ENCODE results near the gene PIEZO1. TPM values are rescaled to one million over a fixed set of nuclear protein-coding genes. Genes with fewer than 3 reads are reported as not detected.

The PIEZO1 gene
- total RNA-seq, 6 experiments from 2014 or later = 238 to 293 (median 264) TPM

DNA sequence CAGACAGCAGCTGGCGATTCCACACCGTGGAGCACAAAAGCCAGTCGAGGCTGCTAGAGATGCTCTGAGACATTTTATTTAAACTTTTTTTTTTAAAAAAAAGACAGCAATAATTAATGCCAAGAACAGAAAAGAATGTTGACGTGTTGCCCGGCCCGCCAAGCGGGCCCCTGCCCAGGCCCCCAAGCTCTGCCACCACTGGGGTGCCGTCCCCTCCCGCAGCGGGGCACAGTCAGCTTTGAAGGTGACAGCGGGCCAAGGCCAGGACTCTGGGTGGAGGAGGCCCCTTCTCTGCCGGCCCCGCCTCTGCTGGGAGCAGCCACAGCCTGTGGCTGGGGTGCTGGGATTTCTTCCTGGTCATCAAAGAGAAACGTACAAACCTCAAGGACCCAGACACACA lies 88.6 kb downstream of the PIEZO1 start:
- Mint-ChIP-seq H3K4me3 (no peak overlapping the region), H3K9me3 (no peaks in the 10 kb centered on the region), H3K36me3 (ENCODE audit: low read depth) (no peaks in the 10 kb centered on the region)

DNA sequence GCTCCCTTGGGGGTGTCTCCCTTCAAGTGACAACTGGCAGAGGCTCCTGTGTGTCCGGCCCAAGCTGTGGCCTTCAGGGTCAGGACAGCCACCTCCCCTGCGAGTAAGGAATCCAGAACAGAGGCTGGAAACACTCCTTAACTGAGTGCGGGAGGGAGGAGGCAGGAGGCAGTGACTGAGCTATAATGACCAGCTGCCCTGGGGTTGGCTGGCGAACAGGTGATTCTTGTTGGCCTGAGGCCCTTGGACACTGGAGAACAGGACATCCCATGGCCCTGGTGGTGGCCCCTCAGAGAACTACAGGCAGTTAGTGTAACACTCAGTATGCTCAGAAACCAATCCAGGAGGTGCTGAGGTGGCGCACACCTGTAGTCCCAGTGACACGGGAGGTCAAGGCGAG lies 89.3 kb downstream of the PIEZO1 start:
- Mint-ChIP-seq H3K9me3 (no peaks in the 10 kb centered on the region), H3K4me1 (ENCODE audit: low read depth) (no peaks in the 10 kb centered on the region), H3K27ac (no peak overlapping the region), H3K36me3 (ENCODE audit: low read depth) (no peaks in the 10 kb centered on the region), H3K27me3 (ENCODE audit: insufficient read depth) (peaks cover 2% of the 10 kb centered on the region), H3K4me3 (no peak overlapping the region)
- no peak for DNase-seq
- TF ChIP-seq, protein P1, sequence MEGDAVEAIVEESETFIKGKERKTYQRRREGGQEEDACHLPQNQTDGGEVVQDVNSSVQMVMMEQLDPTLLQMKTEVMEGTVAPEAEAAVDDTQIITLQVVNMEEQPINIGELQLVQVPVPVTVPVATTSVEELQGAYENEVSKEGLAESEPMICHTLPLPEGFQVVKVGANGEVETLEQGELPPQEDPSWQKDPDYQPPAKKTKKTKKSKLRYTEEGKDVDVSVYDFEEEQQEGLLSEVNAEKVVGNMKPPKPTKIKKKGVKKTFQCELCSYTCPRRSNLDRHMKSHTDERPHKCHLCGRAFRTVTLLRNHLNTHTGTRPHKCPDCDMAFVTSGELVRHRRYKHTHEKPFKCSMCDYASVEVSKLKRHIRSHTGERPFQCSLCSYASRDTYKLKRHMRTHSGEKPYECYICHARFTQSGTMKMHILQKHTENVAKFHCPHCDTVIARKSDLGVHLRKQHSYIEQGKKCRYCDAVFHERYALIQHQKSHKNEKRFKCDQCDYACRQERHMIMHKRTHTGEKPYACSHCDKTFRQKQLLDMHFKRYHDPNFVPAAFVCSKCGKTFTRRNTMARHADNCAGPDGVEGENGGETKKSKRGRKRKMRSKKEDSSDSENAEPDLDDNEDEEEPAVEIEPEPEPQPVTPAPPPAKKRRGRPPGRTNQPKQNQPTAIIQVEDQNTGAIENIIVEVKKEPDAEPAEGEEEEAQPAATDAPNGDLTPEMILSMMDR (IDR thresholded peaks at IDR 0.05) = no peak

More for the DNA sequence above, 88.6 kb downstream of the PIEZO1 start:
- H3K27ac Mint-ChIP-seq = no peak overlapping the region
- H3K27me3 Mint-ChIP-seq (ENCODE audit: insufficient read depth) = no peaks in the 10 kb centered on the region; the same call in 1 of the 2 replicates
- no peaks in the 10 kb centered on the region for H3K4me1 Mint-ChIP-seq (ENCODE audit: low read depth)
- DNase-seq = no peak
- TF ChIP-seq, protein P1 (IDR thresholded peaks at IDR 0.05) = no peak

- Mint-ChIP-seq H3K4me3 (no peak overlapping the region), H3K36me3 (ENCODE audit: low read depth) (no peaks in the 10 kb centered on the region), H3K4me1 (ENCODE audit: low read depth) (no peaks in the 10 kb centered on the region), H3K27me3 (ENCODE audit: insufficient read depth) (peaks cover 8% of the 10 kb centered on the region), H3K27ac (no peak overlapping the region), H3K9me3 (no peaks in the 10 kb centered on the region)
- DNase-seq = no peak
- TF ChIP-seq, protein P1 (IDR thresholded peaks at IDR 0.05) = no peak
These were observed 89.8 kb downstream of the PIEZO1 start for GRCh38 chr16:88695218-88695617.

DNA sequence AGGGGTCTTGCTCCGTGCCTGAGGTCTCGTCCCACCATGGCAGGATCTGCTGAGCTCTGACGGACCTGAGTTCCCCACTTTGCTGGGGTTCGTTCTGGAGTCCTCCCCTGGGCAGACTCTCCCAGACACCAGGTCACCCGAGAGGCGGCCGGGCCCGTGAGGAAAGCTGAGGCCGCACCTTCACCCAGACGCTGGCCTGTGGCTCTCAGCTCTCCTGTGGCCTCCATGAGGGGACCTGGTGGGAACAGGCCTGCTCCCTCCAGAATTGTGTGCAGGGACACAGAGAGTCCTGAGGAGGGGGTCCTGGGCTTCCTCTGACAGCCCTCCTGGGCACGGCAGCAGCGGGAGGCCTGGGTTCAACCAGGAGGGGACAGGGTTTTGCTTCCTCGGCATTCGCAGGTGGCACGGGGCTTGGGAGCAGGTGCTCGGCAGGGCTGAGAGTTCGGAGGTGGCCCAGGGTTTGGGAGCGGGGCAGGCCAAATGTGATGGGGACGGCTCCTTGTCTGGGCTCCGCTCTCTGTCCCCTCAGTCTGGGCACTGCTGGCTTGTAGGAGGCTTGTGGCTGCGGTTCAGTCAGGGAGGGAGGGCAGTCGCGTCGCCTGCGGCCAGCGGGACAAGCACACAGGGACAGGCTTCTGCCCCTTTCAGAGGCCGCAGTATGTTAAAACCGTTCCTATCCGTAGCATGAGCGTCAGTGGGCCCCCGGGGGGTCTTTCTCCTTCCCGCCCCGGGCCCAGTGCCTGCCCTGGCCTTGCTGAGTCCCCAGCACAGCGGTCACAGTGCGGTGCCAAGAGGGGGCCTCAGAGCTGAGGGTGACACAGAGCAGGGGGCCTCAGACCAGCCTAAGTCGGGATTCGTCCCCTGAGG lies 90.6 kb downstream of the PIEZO1 start:
- Mint-ChIP-seq H3K4me3 (no peak overlapping the region), H3K27ac (no peak overlapping the region), H3K9me3 (no peaks in the 10 kb centered on the region), H3K4me1 (ENCODE audit: low read depth) (no peaks in the 10 kb centered on the region), H3K27me3 (ENCODE audit: insufficient read depth) (peaks cover 15% of the 10 kb centered on the region), H3K36me3 (ENCODE audit: low read depth) (no peaks in the 10 kb centered on the region)
- TF ChIP-seq, protein P1 (IDR thresholded peaks at IDR 0.05) = no peak
- no peak for DNase-seq

GRCh38 chr16:88693420-88694177 lies 91.4 kb downstream of the PIEZO1 start:
- TF ChIP-seq, protein P1 (IDR thresholded peaks at IDR 0.05) = no peak
- Mint-ChIP-seq H3K27me3 (ENCODE audit: insufficient read depth) (peaks cover 20% of the 10 kb centered on the region), H3K4me1 (ENCODE audit: low read depth) (no peaks in the 10 kb centered on the region), H3K27ac (no peak overlapping the region), H3K36me3 (ENCODE audit: low read depth) (no peaks in the 10 kb centered on the region), H3K9me3 (no peaks in the 10 kb centered on the region), H3K4me3 (no peak overlapping the region)
- DNase-seq = no peak
